Panc1 (cell line): Measurements from ENCODE around the gene BNIP3. TPM values are rescaled to one million over a fixed set of nuclear protein-coding genes. Genes with fewer than 3 reads are reported as not detected.

Experiments
- ATAC-seq: fragments of 200-7000 bp; cut with Tn5 transposase; 2 replicates; pipeline ENCODE4 v1.9.1; 2020; ENCODE audit warnings: mild to moderate bottlenecking, moderate library complexity
- BruUV-seq: library from RNA; stranded (reverse); fragments of 400-500 nt; replicated peaks from 2 replicates; lab custom pipeline; 2021; lab: Mats Ljungman, UMichigan
- CTCF ChIA-PET: fragments of 300-600 bp; sonication (Branson Sonifier 250); formaldehyde crosslinking; loops from one replicate; lab custom pipeline; 2022; ENCODE audit warnings: antibody characterized with exemption; lab: Charles Lee
- POLR2A ChIA-PET: fragments of 300-600 bp; sonication (Branson Sonifier 250); formaldehyde crosslinking; loops from one replicate; lab custom pipeline; 2022; ENCODE audit warnings: antibody characterized with exemption; lab: Charles Lee
- DNase-seq: peaks from one replicate; pipeline ENCODE4 v3.0.0-alpha.2; 2010; ENCODE audit warnings: low read depth, low spot score
- H3K27ac ChIP-seq: 2 replicates; pipeline ENCODE4 v1.5.1; 2011; ENCODE audit warnings: mild to moderate bottlenecking, low read length, inconsistent platforms
- H3K27me3 ChIP-seq: fragments of 200-500 bp; sonication (Bioruptor generic); 2 replicates; pipeline ENCODE4 v1.6.0; 2014; ENCODE audit warnings: low read length, inconsistent platforms; ENCODE audit not compliant: control insufficient read depth, insufficient read depth
- H3K36me3 ChIP-seq: fragments of 200-500 bp; sonication (Bioruptor generic); 2 replicates; pipeline ENCODE4 v1.5.1; 2014; ENCODE audit warnings: inconsistent platforms, mild to moderate bottlenecking, low read length, moderate library complexity; ENCODE audit not compliant: control insufficient read depth, insufficient read depth
- H3K4me1 ChIP-seq: 2 replicates; pipeline ENCODE4 v1.5.1; 2011; ENCODE audit warnings: inconsistent platforms, mild to moderate bottlenecking, low read length, moderate library complexity; ENCODE audit not compliant: control insufficient read depth, insufficient read depth
- H3K4me3 ChIP-seq, 2 experiments: 2 replicates each; pipeline ENCODE4 v1.5.1; 2011 to 2012; ENCODE audit warnings: low read depth in 2 of 2, low read length in 2 of 2, mild to moderate bottlenecking in 2 of 2, inconsistent platforms in 1 of 2, moderate library complexity in 1 of 2
- H3K9me3 ChIP-seq: fragments of 200-500 bp; sonication (Bioruptor generic); 2 replicates; pipeline ENCODE4 v1.5.1; 2014; ENCODE audit warnings: low read depth, mild to moderate bottlenecking, inconsistent platforms, low read length, moderate library complexity; ENCODE audit not compliant: control insufficient read depth, insufficient read depth
- POLR2AphosphoS5 ChIP-seq: IDR thresholded peaks from 2 replicates; pipeline ENCODE4 v1.6.1; 2012; ENCODE audit warnings: mild to moderate bottlenecking, low read depth, low read length, moderate library complexity
- SIN3A ChIP-seq: IDR thresholded peaks from 2 replicates; pipeline ENCODE4 v1.6.1; 2012; ENCODE audit warnings: low read depth, mild to moderate bottlenecking, low read length, moderate library complexity, borderline replicate concordance; ENCODE audit not compliant: insufficient read depth
- TCF7L2 ChIP-seq: IDR thresholded peaks from 2 replicates; pipeline ENCODE4 v1.6.1; 2011; ENCODE audit warnings: mild to moderate bottlenecking, low read depth, low read length, inconsistent platforms
- in situ Hi-C: cut with HindIII; loops from 2 replicates; pipeline ENCODE4 v1.10.0; 2016; ENCODE audit warnings: low sequenced_read_pairs, low pct_unique_long_range_greater_than_20kb
- intact Hi-C: fragments of 100-400 bp; cut with micrococcal nuclease; formaldehyde crosslinking; loops from one replicate; pipeline ENCODE4 v1.10.0; 2022; ENCODE audit not compliant: unreplicated experiment
- total RNA-seq: library from RNA; stranded (reverse); gene quantifications from one replicate; pipeline ENCODE4 v1.2.1, GENCODE V29; 2021; ENCODE audit not compliant: unreplicated experiment
- TF ChIP-seq, protein P1 (sequence below), 2 experiments: IDR thresholded peaks; 2 replicates each; pipeline ENCODE4 v1.6.1; 2011 to 2012; ENCODE audit warnings: low read depth in 2 of 2, control low read depth in 1 of 2, low read length in 1 of 2, mild to moderate bottlenecking in 1 of 2, moderate library complexity in 1 of 2; ENCODE audit not compliant: insufficient read depth in 1 of 2
- TF ChIP-seq, protein P2 (sequence below): fragments of 450-650 bp; IDR thresholded peaks from 2 replicates; pipeline ENCODE4 v1.5.1; 2017; ENCODE audit warnings: mild to moderate bottlenecking

BNIP3 gene
- total RNA-seq, 1 experiment from 2014 or later = 67.8 TPM

DNA sequence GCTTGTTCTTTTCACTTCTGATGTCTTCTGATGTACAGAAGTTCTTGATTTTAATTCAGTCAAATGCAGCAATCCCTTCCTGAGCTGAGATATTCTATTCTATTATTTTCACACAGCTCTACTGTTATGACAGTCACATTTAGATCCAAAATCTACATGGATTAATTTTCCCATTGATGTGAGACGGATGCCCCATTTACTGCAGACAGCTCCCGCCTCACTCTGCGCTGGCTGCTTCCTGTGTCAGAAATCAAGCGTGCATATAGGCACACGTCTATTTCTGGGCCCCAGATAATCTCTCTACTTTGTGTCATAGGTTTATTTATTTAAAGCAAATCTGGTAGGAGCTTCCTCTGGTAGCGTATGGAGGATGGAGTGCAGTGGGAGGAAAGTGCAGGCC, 6.7 kb downstream of the BNIP3 start:
- H3K27me3 ChIP-seq = no peaks in the 10 kb centered on the region
- ATAC-seq (no peak), DNase-seq (no peak)
- CTCF ChIA-PET = interaction anchor here (0.6 kb wide), 1 partner anchor 75 kb away, joined by 10 read pairs; no protein-coding TSS in a partner anchor
- intact Hi-C loops (no loop called here), in situ Hi-C loops (no loop called here)
- H3K27ac ChIP-seq = no peak overlapping the region
- no peaks in the 10 kb centered on the region for H3K9me3 ChIP-seq
- no peak overlapping the region for H3K4me3 ChIP-seq
- TF ChIP-seq, protein P1, sequence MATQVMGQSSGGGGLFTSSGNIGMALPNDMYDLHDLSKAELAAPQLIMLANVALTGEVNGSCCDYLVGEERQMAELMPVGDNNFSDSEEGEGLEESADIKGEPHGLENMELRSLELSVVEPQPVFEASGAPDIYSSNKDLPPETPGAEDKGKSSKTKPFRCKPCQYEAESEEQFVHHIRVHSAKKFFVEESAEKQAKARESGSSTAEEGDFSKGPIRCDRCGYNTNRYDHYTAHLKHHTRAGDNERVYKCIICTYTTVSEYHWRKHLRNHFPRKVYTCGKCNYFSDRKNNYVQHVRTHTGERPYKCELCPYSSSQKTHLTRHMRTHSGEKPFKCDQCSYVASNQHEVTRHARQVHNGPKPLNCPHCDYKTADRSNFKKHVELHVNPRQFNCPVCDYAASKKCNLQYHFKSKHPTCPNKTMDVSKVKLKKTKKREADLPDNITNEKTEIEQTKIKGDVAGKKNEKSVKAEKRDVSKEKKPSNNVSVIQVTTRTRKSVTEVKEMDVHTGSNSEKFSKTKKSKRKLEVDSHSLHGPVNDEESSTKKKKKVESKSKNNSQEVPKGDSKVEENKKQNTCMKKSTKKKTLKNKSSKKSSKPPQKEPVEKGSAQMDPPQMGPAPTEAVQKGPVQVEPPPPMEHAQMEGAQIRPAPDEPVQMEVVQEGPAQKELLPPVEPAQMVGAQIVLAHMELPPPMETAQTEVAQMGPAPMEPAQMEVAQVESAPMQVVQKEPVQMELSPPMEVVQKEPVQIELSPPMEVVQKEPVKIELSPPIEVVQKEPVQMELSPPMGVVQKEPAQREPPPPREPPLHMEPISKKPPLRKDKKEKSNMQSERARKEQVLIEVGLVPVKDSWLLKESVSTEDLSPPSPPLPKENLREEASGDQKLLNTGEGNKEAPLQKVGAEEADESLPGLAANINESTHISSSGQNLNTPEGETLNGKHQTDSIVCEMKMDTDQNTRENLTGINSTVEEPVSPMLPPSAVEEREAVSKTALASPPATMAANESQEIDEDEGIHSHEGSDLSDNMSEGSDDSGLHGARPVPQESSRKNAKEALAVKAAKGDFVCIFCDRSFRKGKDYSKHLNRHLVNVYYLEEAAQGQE (IDR thresholded peaks at IDR 0.05; ENCODE audit: insufficient read depth in 1 of 2, low read depth in 2 of 2, low read length in 1 of 2) = no peak
- POLR2A ChIA-PET = no interaction called here
- no peaks in the 10 kb centered on the region for H3K36me3 ChIP-seq
- H3K4me1 ChIP-seq = peaks cover 17% of the 10 kb centered on the region
- BruUV-seq = no TSS peak

DNA sequence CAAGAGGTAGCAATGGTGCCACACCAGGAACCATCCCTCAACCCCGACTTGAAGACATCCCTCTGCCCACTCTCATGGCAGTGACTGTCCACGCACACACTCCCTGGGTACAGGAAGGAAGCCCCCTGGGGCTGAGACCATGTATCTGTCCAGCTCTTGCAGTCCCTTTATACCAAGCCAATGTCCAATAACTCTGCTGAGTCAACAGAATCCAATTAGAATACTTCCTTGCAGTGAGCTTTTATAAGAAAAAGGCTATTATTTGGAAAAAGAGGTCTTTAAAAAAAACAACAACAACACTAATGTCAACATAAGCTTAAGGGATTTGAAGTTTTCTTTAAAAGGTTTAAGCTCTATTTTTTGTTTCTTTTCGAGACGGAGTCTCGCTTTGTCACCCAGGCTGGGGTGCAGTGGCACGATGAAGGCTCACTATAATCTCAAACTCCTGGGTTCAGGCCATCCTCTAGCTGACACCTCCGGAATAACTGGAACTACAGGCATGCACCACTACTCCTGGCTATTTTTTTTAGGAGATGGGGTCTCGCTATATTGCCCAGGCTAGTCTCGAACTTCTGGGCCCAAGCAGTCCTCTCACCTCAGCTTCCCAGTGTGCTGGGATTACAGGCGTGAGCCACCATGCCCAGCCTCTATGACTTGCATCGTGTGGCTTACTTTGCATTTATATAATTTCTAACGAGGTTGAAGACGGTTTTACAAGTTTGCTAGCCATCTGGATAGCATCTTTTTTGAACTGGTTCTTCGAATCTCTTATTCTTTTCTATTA, 7.5 kb downstream of the BNIP3 start:
- ChIA-PET POLR2A (no interaction called here), CTCF (no interaction called here)
- in situ Hi-C loops = no loop called here
- DNase-seq (no peak), ATAC-seq (no peak)
- intact Hi-C loops = no loop called here
- H3K36me3 ChIP-seq = no peaks in the 10 kb centered on the region
- BruUV-seq = no TSS peak
- H3K9me3 ChIP-seq = no peaks in the 10 kb centered on the region
- no peaks in the 10 kb centered on the region for H3K27me3 ChIP-seq
- H3K4me1 ChIP-seq = peaks cover 10% of the 10 kb centered on the region
- no peak overlapping the region for H3K4me3 ChIP-seq
- TF ChIP-seq, protein P1 (IDR thresholded peaks at IDR 0.05; ENCODE audit: insufficient read depth in 1 of 2, low read depth in 2 of 2, low read length in 1 of 2) = no peak
- no peak for TF ChIP-seq POLR2AphosphoS5
- no peak for TF ChIP-seq TCF7L2
- TF ChIP-seq, protein P2, sequence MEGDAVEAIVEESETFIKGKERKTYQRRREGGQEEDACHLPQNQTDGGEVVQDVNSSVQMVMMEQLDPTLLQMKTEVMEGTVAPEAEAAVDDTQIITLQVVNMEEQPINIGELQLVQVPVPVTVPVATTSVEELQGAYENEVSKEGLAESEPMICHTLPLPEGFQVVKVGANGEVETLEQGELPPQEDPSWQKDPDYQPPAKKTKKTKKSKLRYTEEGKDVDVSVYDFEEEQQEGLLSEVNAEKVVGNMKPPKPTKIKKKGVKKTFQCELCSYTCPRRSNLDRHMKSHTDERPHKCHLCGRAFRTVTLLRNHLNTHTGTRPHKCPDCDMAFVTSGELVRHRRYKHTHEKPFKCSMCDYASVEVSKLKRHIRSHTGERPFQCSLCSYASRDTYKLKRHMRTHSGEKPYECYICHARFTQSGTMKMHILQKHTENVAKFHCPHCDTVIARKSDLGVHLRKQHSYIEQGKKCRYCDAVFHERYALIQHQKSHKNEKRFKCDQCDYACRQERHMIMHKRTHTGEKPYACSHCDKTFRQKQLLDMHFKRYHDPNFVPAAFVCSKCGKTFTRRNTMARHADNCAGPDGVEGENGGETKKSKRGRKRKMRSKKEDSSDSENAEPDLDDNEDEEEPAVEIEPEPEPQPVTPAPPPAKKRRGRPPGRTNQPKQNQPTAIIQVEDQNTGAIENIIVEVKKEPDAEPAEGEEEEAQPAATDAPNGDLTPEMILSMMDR = no peak
- TF ChIP-seq SIN3A = no peak
- H3K27ac ChIP-seq = no peak overlapping the region
